Activated CD4-positive, alpha-beta T cell treated with anti-CD3 and anti-CD28 coated beads, Interleukin-2, amount 10 ng/mL, durations not matched to agents 24 days and 14 days (primary cell): ENCODE measurements around the gene CABLES1. TPM values are rescaled to one million over a fixed set of nuclear protein-coding genes. Genes with fewer than 3 reads are reported as not detected.

Experiments used
- DNase-seq: peaks from one replicate; pipeline ENCODE4 v3.0.0; 2022
- H3K27ac Mint-ChIP-seq: one replicate; pipeline ENCODE4 v1.8.0; 2022; ENCODE audit warnings: mild to moderate bottlenecking, mixed read lengths
- H3K27me3 Mint-ChIP-seq: one replicate; pipeline ENCODE4 v1.8.0; 2022; ENCODE audit warnings: mixed read lengths
- H3K36me3 Mint-ChIP-seq: one replicate; pipeline ENCODE4 v1.8.0; 2022; ENCODE audit warnings: low read depth, mild to moderate bottlenecking, mixed read lengths
- H3K4me1 Mint-ChIP-seq: one replicate; pipeline ENCODE4 v1.8.0; 2021; ENCODE audit warnings: mixed read lengths
- H3K4me3 Mint-ChIP-seq: one replicate; pipeline ENCODE4 v1.8.0; 2022; ENCODE audit warnings: mild to moderate bottlenecking, moderate library complexity, mixed read lengths
- H3K9me3 Mint-ChIP-seq: one replicate; pipeline ENCODE4 v1.8.0; 2021; ENCODE audit warnings: mixed read lengths
- intact Hi-C: fragments of 100-400 bp; cut with micrococcal nuclease; formaldehyde crosslinking; loops from one replicate; pipeline ENCODE4 v1.15.1; 2023
- total RNA-seq: library from RNA; stranded (reverse); gene quantifications from 2 replicates; pipeline ENCODE4 v1.2.3, GENCODE V29; 2022

The CABLES1 gene
- total RNA-seq, 1 donor from 2014 or later: 6.4 TPM

GRCh38 chr18:23173912-23174311 lies 38.6 kb downstream of the CABLES1 start:
- peaks cover 12% of the 10 kb centered on the region for H3K27me3 Mint-ChIP-seq
- no peak overlapping the region for H3K4me3 Mint-ChIP-seq
- intact Hi-C loops: no loop called here
- no peaks in the 10 kb centered on the region for H3K9me3 Mint-ChIP-seq
- H3K4me1 Mint-ChIP-seq: no peaks in the 10 kb centered on the region
- no peaks in the 10 kb centered on the region for H3K36me3 Mint-ChIP-seq
- no peak overlapping the region for H3K27ac Mint-ChIP-seq
- DNase-seq: no peak

GRCh38 chr18:23176701-23177432 lies 41.6 kb downstream of the CABLES1 start:
- no peak for DNase-seq
- Mint-ChIP-seq H3K4me3 (no peak overlapping the region), H3K4me1 (peaks cover 7% of the 10 kb centered on the region), H3K36me3 (no peaks in the 10 kb centered on the region), H3K27ac (no peak overlapping the region), H3K27me3 (peaks cover 12% of the 10 kb centered on the region), H3K9me3 (no peaks in the 10 kb centered on the region)
- intact Hi-C loops: no loop called here

- Mint-ChIP-seq H3K27me3 (peaks cover 12% of the 10 kb centered on the region), H3K4me3 (no peak overlapping the region), H3K27ac (no peak overlapping the region), H3K4me1 (peaks cover 7% of the 10 kb centered on the region), H3K9me3 (no peaks in the 10 kb centered on the region), H3K36me3 (no peaks in the 10 kb centered on the region)
- no peak for DNase-seq
- intact Hi-C loops: no loop called here
These were observed 42.3 kb downstream of the CABLES1 start for GRCh38 chr18:23177433-23178072.

DNA sequence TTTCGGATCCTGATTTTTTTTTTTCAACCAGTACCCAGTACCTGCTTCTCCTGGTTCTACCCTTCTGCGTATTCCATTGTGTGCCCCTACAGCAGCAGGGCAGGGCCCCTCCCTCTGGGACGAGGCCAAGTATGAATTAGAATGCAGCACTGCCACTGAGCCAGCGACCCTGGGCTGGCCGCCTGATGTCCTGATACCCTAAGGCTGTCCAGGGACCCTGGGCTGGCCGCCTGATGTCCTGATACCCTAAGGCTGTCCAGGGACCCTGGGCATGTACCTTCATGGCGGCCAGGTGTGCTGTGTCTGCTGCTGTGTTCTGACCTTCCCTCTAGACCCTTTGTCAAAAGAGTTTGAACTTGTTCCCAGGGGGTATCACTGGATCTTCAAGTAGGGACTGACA lies 42.9 kb downstream of the CABLES1 start:
- peaks cover 7% of the 10 kb centered on the region for H3K4me1 Mint-ChIP-seq
- H3K9me3 Mint-ChIP-seq: no peaks in the 10 kb centered on the region
- DNase-seq: no peak
- H3K27ac Mint-ChIP-seq: no peak overlapping the region
- H3K36me3 Mint-ChIP-seq: no peaks in the 10 kb centered on the region
- intact Hi-C loops: no loop called here
- H3K4me3 Mint-ChIP-seq: no peak overlapping the region
- H3K27me3 Mint-ChIP-seq: peaks cover 8% of the 10 kb centered on the region

- Mint-ChIP-seq H3K9me3 (no peaks in the 10 kb centered on the region), H3K36me3 (no peaks in the 10 kb centered on the region), H3K27me3 (peaks cover 7% of the 10 kb centered on the region), H3K27ac (no peak overlapping the region), H3K4me1 (peaks cover 7% of the 10 kb centered on the region), H3K4me3 (no peak overlapping the region)
- no peak for DNase-seq
- intact Hi-C loops: no loop called here
These were observed 43.4 kb downstream of the CABLES1 start for GRCh38 chr18:23178661-23179081.

DNA sequence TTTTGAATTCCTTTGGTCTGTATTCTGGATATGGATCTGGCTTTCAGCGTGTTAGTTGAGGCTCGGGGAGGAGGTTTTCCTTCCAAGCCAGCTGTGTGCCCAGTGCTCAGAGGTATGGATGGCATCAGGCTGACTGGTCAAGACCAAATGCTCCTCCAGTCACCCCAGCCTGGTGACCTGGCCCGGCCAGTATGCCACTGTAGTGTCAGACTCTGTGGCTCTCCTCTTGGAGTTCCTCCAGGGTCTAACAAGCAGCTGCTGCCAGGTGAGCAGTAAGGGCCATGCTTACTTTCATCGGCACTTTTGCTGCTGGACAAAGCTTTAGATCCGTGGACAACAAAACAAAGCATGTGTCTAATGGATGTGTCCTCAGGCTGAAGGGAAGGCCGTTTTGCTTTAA lies 44.1 kb downstream of the CABLES1 start:
- no peaks in the 10 kb centered on the region for H3K36me3 Mint-ChIP-seq
- H3K27ac Mint-ChIP-seq: no peak overlapping the region
- peaks cover 4% of the 10 kb centered on the region for H3K27me3 Mint-ChIP-seq
- H3K4me1 Mint-ChIP-seq: peaks cover 7% of the 10 kb centered on the region
- intact Hi-C loops: no loop called here
- H3K4me3 Mint-ChIP-seq: no peak overlapping the region
- DNase-seq: no peak
- no peaks in the 10 kb centered on the region for H3K9me3 Mint-ChIP-seq

- Mint-ChIP-seq H3K9me3 (no peaks in the 10 kb centered on the region), H3K4me1 (peaks cover 7% of the 10 kb centered on the region), H3K27me3 (peaks cover 3% of the 10 kb centered on the region), H3K27ac (no peak overlapping the region), H3K36me3 (no peaks in the 10 kb centered on the region), H3K4me3 (no peak overlapping the region)
- intact Hi-C loops: no loop called here
- no peak for DNase-seq
These were observed 46.3 kb downstream of the CABLES1 start for GRCh38 chr18:23181547-23181946.

GRCh38 chr18:23182606-23183005 lies 47.3 kb downstream of the CABLES1 start:
- H3K9me3 Mint-ChIP-seq: no peaks in the 10 kb centered on the region
- intact Hi-C loops: no loop called here
- peaks cover 7% of the 10 kb centered on the region for H3K4me1 Mint-ChIP-seq
- DNase-seq: no peak
- H3K36me3 Mint-ChIP-seq: no peaks in the 10 kb centered on the region
- peaks cover 1% of the 10 kb centered on the region for H3K27me3 Mint-ChIP-seq
- H3K4me3 Mint-ChIP-seq: no peak overlapping the region
- no peak overlapping the region for H3K27ac Mint-ChIP-seq

- H3K4me3 Mint-ChIP-seq: no peak overlapping the region
- H3K9me3 Mint-ChIP-seq: no peaks in the 10 kb centered on the region
- no peak overlapping the region for H3K27ac Mint-ChIP-seq
- H3K4me1 Mint-ChIP-seq: peaks cover 7% of the 10 kb centered on the region
- H3K27me3 Mint-ChIP-seq: no peaks in the 10 kb centered on the region
- H3K36me3 Mint-ChIP-seq: no peaks in the 10 kb centered on the region
- intact Hi-C loops: no loop called here
- no peak for DNase-seq
These were observed 48.3 kb downstream of the CABLES1 start for GRCh38 chr18:23183411-23184150.

DNA sequence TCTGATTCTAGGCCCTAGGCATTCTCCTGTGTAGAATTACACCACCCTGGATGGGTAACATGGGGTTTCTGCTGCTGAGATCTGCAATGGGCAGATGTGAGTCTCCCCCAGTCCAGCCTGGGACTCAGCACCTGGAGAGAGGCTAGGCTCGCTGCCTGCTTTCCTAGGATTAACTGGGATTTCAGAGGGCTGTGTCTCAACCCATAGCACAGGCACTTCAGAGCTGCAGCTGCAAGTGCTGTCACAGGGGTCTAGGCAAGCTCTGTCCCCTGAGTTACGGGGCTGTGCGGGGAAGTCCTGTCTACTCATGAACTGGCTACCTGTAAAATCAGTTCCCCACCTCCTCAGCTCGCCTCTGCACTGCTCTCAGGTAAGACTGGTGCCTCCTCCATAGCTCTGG lies 51.5 kb downstream of the CABLES1 start:
- intact Hi-C loops: no loop called here
- Mint-ChIP-seq H3K27ac (no peak overlapping the region), H3K9me3 (no peaks in the 10 kb centered on the region), H3K36me3 (no peaks in the 10 kb centered on the region), H3K4me3 (no peak overlapping the region), H3K27me3 (no peaks in the 10 kb centered on the region), H3K4me1 (peaks cover 3% of the 10 kb centered on the region)
- no peak for DNase-seq

DNA sequence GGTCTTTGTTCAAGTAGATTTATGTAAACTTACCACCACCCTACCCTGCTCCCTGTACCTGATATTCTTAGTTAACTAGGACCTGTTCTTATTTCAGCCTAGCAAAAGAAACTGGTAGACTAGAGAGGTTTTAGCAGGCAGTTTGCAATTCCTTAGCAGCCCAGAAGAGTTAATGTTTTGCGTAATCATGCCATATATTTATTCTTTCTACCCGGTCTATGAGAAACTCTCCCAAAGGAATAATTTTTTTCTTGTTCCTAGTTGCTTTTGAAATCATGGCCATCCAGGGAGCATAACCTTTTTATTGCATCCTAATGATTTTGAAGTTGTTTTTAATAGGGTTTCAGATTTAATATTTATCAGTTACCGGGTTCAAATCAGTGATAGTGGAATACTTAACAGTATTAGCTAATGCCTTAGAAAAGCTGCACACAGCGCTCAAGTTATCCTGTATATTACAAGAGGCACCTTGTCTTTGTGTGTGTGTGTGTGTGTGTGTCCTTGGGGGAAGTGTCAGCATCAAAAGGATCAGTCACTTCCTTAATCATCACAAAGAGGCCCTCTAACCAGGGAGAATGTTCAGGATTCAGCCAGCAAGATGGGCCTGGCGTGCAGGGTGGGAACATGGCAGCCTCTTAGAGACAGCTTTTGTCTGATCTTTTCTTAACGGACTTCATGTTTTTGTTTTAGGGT lies 52.9 kb downstream of the CABLES1 start:
- Mint-ChIP-seq H3K4me3 (no peak overlapping the region), H3K9me3 (no peaks in the 10 kb centered on the region), H3K27me3 (no peaks in the 10 kb centered on the region), H3K27ac (no peak overlapping the region), H3K4me1 (peaks cover 10% of the 10 kb centered on the region), H3K36me3 (no peaks in the 10 kb centered on the region)
- intact Hi-C loops: no loop called here
- no peak for DNase-seq

DNA sequence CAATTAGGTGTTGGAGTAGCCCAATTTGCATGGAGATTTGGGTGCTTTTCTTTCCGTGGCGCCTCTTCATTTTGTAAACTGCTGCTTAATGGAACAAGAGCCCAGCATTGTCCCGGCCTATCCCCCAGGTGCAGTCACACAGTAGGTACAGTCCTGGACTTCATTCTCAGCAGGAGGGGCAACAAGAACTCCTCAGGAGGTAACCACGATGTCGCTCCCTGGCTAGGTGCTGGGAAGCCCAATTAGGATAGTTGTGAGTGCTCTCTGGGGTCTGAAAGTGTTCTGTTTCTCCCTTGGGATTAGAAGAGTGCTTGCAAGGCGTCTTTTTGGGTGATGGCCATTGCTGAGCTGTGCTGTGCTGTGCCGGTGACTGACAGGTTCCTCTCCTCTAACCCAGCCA lies 53.8 kb downstream of the CABLES1 start:
- H3K27me3 Mint-ChIP-seq: no peaks in the 10 kb centered on the region
- H3K36me3 Mint-ChIP-seq: no peaks in the 10 kb centered on the region
- H3K4me1 Mint-ChIP-seq: peaks cover 10% of the 10 kb centered on the region
- H3K4me3 Mint-ChIP-seq: no peak overlapping the region
- no peak for DNase-seq
- intact Hi-C loops: no loop called here
- H3K9me3 Mint-ChIP-seq: no peaks in the 10 kb centered on the region
- no peak overlapping the region for H3K27ac Mint-ChIP-seq

GRCh38 chr18:23189768-23190661 lies 54.7 kb downstream of the CABLES1 start:
- intact Hi-C loops: no loop called here
- no peaks in the 10 kb centered on the region for H3K27me3 Mint-ChIP-seq
- H3K4me1 Mint-ChIP-seq: peaks cover 10% of the 10 kb centered on the region
- H3K4me3 Mint-ChIP-seq: no peak overlapping the region
- no peak for DNase-seq
- H3K9me3 Mint-ChIP-seq: no peaks in the 10 kb centered on the region
- no peak overlapping the region for H3K27ac Mint-ChIP-seq
- H3K36me3 Mint-ChIP-seq: no peaks in the 10 kb centered on the region
